ENCODE results near the gene ERN1.

The ERN1 gene

GRCh38 chr17:64157669-64158180, 27.8 kb upstream of the ERN1 start:
- Histone ChIP-seq H3K4me1 (ENCODE audit: control insufficient read depth, insufficient read depth, low read length) (no peaks in the 10 kb centered on the region), H3K9me3 (ENCODE audit: control insufficient read depth, insufficient read depth, low read depth, low read length) (no peaks in the 10 kb centered on the region), H3K36me3 (ENCODE audit: control insufficient read depth in 2 of 2, insufficient read depth in 1 of 2, low read length in 2 of 2) (peaks cover 6 to 12% of the 10 kb centered on the region in 2 experiments; a peak in 2 of 3 replicates), H3K4me3 (ENCODE audit: low read depth, low read length) (no peak overlapping the region), H3K27ac (ENCODE audit: extremely low read depth, low read depth, low read length) (no peak overlapping the region)
- ChIA-PET CTCF (no interaction called here), POLR2A (no interaction called here)
- 0 out of 2 replicates have a peak, but pooled peaks have one; percentile 27 for TF ChIP-seq FEZF1 (tag by site-specific recombination; IDR thresholded peaks at IDR 0.05)
- no peak for TF ChIP-seq ZNF518A (tag by site-specific recombination; conservative IDR thresholded peaks at IDR 0.05; ENCODE audit: low read depth)

DNA sequence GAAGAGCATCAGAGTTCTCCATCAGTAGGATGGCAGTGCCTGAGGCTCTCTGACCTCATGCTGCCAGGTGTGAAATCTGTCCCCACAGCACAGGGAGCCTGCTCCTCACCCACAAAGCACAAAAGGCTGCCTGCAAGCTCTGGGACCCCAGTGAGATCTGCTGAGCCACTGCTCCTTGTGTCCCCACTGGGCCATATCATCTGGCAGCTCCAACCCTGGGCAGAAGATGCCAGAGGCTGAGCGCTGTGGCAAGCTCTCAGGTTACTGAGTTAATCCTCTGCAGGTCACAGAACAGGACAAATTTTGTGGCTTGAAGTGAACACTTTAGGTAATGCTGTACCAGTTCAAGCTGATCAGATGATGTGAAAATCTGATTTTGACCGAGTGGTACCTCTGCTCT, 26.7 kb upstream of the ERN1 start:
- no peaks in the 10 kb centered on the region for H3K9me3 ChIP-seq (ENCODE audit: control insufficient read depth, insufficient read depth, low read depth, low read length)
- CTCF ChIA-PET = interaction anchor here (0.6 kb wide), 1 partner anchor 134 kb away, joined by 4 read pairs; no protein-coding TSS in a partner anchor
- no peak overlapping the region for H3K4me3 ChIP-seq (ENCODE audit: low read depth, low read length)
- peak; percentile 57 for TF ChIP-seq ZIC2 (tag by site-specific recombination; IDR thresholded peaks at IDR 0.05)
- TF ChIP-seq OSR2 (tag by site-specific recombination; IDR thresholded peaks at IDR 0.05) = no peak
- H3K36me3 ChIP-seq (ENCODE audit: control insufficient read depth in 2 of 2, insufficient read depth in 1 of 2, low read length in 2 of 2) = peaks cover 6 to 19% of the 10 kb centered on the region in 2 experiments; a peak in 2 of 3 replicates
- POLR2A ChIA-PET = interaction anchor here (1.6 kb wide), 1 partner anchor 11 kb away, joined by 4 read pairs; no protein-coding TSS in a partner anchor
- H3K27ac ChIP-seq (ENCODE audit: extremely low read depth, low read depth, low read length) = no peak overlapping the region
- H3K4me1 ChIP-seq (ENCODE audit: control insufficient read depth, insufficient read depth, low read length) = no peaks in the 10 kb centered on the region

- Histone ChIP-seq H3K27ac (ENCODE audit: extremely low read depth, low read depth, low read length) (no peak overlapping the region), H3K9me3 (ENCODE audit: control insufficient read depth, insufficient read depth, low read depth, low read length) (no peaks in the 10 kb centered on the region), H3K4me3 (ENCODE audit: low read depth, low read length) (no peak overlapping the region), H3K4me1 (ENCODE audit: control insufficient read depth, insufficient read depth, low read length) (no peaks in the 10 kb centered on the region), H3K36me3 (ENCODE audit: control insufficient read depth in 2 of 2, insufficient read depth in 1 of 2, low read length in 2 of 2) (peaks cover 6 to 19% of the 10 kb centered on the region in 2 experiments; a peak in 2 of 3 replicates)
- ChIA-PET CTCF (interaction anchor here (0.6 to 1.3 kb wide), 2 partner anchors 126 to 133 kb away, joined by 4 to 5 read pairs; no protein-coding TSS in a partner anchor), POLR2A (interaction anchor here (1.6 kb wide), 1 partner anchor 10 kb away, joined by 4 read pairs; no protein-coding TSS in a partner anchor)
- TF ChIP-seq ZNF324 (tag by site-specific recombination; IDR thresholded peaks at IDR 0.05) (no peak), ZNF777 (tag by site-specific recombination; IDR thresholded peaks at IDR 0.05; ENCODE audit: borderline replicate concordance) (no peak), ZNF580 (tag by site-specific recombination; IDR thresholded peaks at IDR 0.05) (no peak), ZNF645 (tag by site-specific recombination; IDR thresholded peaks at IDR 0.05) (no peak), CTCF (tag by site-specific recombination; IDR thresholded peaks at IDR 0.05) (no peak)
- TF ChIP-seq, protein P1, sequence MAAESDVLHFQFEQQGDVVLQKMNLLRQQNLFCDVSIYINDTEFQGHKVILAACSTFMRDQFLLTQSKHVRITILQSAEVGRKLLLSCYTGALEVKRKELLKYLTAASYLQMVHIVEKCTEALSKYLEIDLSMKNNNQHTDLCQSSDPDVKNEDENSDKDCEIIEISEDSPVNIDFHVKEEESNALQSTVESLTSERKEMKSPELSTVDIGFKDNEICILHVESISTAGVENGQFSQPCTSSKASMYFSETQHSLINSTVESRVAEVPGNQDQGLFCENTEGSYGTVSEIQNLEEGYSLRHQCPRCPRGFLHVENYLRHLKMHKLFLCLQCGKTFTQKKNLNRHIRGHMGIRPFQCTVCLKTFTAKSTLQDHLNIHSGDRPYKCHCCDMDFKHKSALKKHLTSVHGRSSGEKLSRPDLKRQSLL (tag by site-specific recombination; IDR thresholded peaks at IDR 0.05) = no peak
Observed at GRCh38 chr17:64155751-64156544, 26.0 kb upstream of the ERN1 start.

Measured in HEK293 (cell line).